Panc1 (cell line): Measurements from ENCODE around the gene KIRREL3. TPM values are rescaled to one million over a fixed set of nuclear protein-coding genes. Genes with fewer than 3 reads are reported as not detected.
A peak's percentile ranks its signal among the peaks of the same experiment; 100 is the strongest.

Experiments used
- ATAC-seq: fragments of 200-7000 bp; cut with Tn5 transposase; 2 replicates; pipeline ENCODE4 v1.9.1; 2020; ENCODE audit warnings: mild to moderate bottlenecking, moderate library complexity
- BruUV-seq: library from RNA; stranded (reverse); fragments of 400-500 nt; replicated peaks from 2 replicates; lab custom pipeline; 2021; lab: Mats Ljungman, UMichigan
- CTCF ChIA-PET: fragments of 300-600 bp; sonication (Branson Sonifier 250); formaldehyde crosslinking; loops from one replicate; lab custom pipeline; 2022; ENCODE audit warnings: antibody characterized with exemption; lab: Charles Lee
- POLR2A ChIA-PET: fragments of 300-600 bp; sonication (Branson Sonifier 250); formaldehyde crosslinking; loops from one replicate; lab custom pipeline; 2022; ENCODE audit warnings: antibody characterized with exemption; lab: Charles Lee
- DNase-seq: peaks from one replicate; pipeline ENCODE4 v3.0.0-alpha.2; 2010; ENCODE audit warnings: low read depth, low spot score
- H3K27ac ChIP-seq: 2 replicates; pipeline ENCODE4 v1.5.1; 2011; ENCODE audit warnings: mild to moderate bottlenecking, low read length, inconsistent platforms
- H3K27me3 ChIP-seq: fragments of 200-500 bp; sonication (Bioruptor generic); 2 replicates; pipeline ENCODE4 v1.6.0; 2014; ENCODE audit warnings: low read length, inconsistent platforms; ENCODE audit not compliant: control insufficient read depth, insufficient read depth
- H3K36me3 ChIP-seq: fragments of 200-500 bp; sonication (Bioruptor generic); 2 replicates; pipeline ENCODE4 v1.5.1; 2014; ENCODE audit warnings: inconsistent platforms, mild to moderate bottlenecking, low read length, moderate library complexity; ENCODE audit not compliant: control insufficient read depth, insufficient read depth
- H3K4me1 ChIP-seq: 2 replicates; pipeline ENCODE4 v1.5.1; 2011; ENCODE audit warnings: inconsistent platforms, mild to moderate bottlenecking, low read length, moderate library complexity; ENCODE audit not compliant: control insufficient read depth, insufficient read depth
- H3K4me3 ChIP-seq, 2 experiments: 2 replicates each; pipeline ENCODE4 v1.5.1; 2011 to 2012; ENCODE audit warnings: low read depth in 2 of 2, low read length in 2 of 2, mild to moderate bottlenecking in 2 of 2, inconsistent platforms in 1 of 2, moderate library complexity in 1 of 2
- H3K9me3 ChIP-seq: fragments of 200-500 bp; sonication (Bioruptor generic); 2 replicates; pipeline ENCODE4 v1.5.1; 2014; ENCODE audit warnings: low read depth, mild to moderate bottlenecking, inconsistent platforms, low read length, moderate library complexity; ENCODE audit not compliant: control insufficient read depth, insufficient read depth
- POLR2AphosphoS5 ChIP-seq: IDR thresholded peaks from 2 replicates; pipeline ENCODE4 v1.6.1; 2012; ENCODE audit warnings: mild to moderate bottlenecking, low read depth, low read length, moderate library complexity
- SIN3A ChIP-seq: IDR thresholded peaks from 2 replicates; pipeline ENCODE4 v1.6.1; 2012; ENCODE audit warnings: low read depth, mild to moderate bottlenecking, low read length, moderate library complexity, borderline replicate concordance; ENCODE audit not compliant: insufficient read depth
- TCF7L2 ChIP-seq: IDR thresholded peaks from 2 replicates; pipeline ENCODE4 v1.6.1; 2011; ENCODE audit warnings: mild to moderate bottlenecking, low read depth, low read length, inconsistent platforms
- in situ Hi-C: cut with HindIII; loops from 2 replicates; pipeline ENCODE4 v1.10.0; 2016; ENCODE audit warnings: low sequenced_read_pairs, low pct_unique_long_range_greater_than_20kb
- intact Hi-C: fragments of 100-400 bp; cut with micrococcal nuclease; formaldehyde crosslinking; loops from one replicate; pipeline ENCODE4 v1.10.0; 2022; ENCODE audit not compliant: unreplicated experiment
- total RNA-seq: library from RNA; stranded (reverse); gene quantifications from one replicate; pipeline ENCODE4 v1.2.1, GENCODE V29; 2021; ENCODE audit not compliant: unreplicated experiment
- TF ChIP-seq, protein P1 (sequence below): fragments of 450-650 bp; IDR thresholded peaks from 2 replicates; pipeline ENCODE4 v1.5.1; 2017; ENCODE audit warnings: mild to moderate bottlenecking
- TF ChIP-seq, protein P2 (sequence below), 2 experiments: IDR thresholded peaks; 2 replicates each; pipeline ENCODE4 v1.6.1; 2011 to 2012; ENCODE audit warnings: low read depth in 2 of 2, control low read depth in 1 of 2, low read length in 1 of 2, mild to moderate bottlenecking in 1 of 2, moderate library complexity in 1 of 2; ENCODE audit not compliant: insufficient read depth in 1 of 2

KIRREL3 gene
- total RNA-seq, 1 experiment from 2014 or later: 0.36 TPM

DNA sequence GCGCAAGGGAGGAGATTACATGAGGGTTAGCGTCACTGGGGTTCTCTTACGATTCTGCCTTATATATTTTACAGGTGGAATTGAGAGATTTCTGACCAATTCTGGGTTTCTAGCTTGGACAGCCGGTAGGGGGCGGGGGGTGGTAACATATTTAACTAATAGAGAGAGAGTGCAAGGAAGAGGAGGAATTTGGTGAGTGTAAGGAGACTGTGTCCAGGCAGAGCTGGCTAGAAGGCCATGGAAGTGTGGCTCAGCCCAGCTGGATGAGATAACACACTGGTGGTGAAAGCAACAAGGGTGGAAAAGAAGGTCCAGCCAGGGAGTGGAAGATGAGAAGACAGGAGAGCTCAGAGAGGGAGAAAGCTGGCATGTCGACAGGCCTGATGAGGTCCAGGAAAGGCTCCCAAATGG lies 588.6 kb downstream of the KIRREL3 start:
- no peak for TF ChIP-seq SIN3A
- no peak for TF ChIP-seq POLR2AphosphoS5
- no peak for TF ChIP-seq TCF7L2
- TF ChIP-seq, protein P1, sequence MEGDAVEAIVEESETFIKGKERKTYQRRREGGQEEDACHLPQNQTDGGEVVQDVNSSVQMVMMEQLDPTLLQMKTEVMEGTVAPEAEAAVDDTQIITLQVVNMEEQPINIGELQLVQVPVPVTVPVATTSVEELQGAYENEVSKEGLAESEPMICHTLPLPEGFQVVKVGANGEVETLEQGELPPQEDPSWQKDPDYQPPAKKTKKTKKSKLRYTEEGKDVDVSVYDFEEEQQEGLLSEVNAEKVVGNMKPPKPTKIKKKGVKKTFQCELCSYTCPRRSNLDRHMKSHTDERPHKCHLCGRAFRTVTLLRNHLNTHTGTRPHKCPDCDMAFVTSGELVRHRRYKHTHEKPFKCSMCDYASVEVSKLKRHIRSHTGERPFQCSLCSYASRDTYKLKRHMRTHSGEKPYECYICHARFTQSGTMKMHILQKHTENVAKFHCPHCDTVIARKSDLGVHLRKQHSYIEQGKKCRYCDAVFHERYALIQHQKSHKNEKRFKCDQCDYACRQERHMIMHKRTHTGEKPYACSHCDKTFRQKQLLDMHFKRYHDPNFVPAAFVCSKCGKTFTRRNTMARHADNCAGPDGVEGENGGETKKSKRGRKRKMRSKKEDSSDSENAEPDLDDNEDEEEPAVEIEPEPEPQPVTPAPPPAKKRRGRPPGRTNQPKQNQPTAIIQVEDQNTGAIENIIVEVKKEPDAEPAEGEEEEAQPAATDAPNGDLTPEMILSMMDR: no peak
- TF ChIP-seq, protein P2, sequence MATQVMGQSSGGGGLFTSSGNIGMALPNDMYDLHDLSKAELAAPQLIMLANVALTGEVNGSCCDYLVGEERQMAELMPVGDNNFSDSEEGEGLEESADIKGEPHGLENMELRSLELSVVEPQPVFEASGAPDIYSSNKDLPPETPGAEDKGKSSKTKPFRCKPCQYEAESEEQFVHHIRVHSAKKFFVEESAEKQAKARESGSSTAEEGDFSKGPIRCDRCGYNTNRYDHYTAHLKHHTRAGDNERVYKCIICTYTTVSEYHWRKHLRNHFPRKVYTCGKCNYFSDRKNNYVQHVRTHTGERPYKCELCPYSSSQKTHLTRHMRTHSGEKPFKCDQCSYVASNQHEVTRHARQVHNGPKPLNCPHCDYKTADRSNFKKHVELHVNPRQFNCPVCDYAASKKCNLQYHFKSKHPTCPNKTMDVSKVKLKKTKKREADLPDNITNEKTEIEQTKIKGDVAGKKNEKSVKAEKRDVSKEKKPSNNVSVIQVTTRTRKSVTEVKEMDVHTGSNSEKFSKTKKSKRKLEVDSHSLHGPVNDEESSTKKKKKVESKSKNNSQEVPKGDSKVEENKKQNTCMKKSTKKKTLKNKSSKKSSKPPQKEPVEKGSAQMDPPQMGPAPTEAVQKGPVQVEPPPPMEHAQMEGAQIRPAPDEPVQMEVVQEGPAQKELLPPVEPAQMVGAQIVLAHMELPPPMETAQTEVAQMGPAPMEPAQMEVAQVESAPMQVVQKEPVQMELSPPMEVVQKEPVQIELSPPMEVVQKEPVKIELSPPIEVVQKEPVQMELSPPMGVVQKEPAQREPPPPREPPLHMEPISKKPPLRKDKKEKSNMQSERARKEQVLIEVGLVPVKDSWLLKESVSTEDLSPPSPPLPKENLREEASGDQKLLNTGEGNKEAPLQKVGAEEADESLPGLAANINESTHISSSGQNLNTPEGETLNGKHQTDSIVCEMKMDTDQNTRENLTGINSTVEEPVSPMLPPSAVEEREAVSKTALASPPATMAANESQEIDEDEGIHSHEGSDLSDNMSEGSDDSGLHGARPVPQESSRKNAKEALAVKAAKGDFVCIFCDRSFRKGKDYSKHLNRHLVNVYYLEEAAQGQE (IDR thresholded peaks at IDR 0.05; ENCODE audit: insufficient read depth in 1 of 2, low read depth in 2 of 2, low read length in 1 of 2): no peak
- in situ Hi-C loops (no loop called here), intact Hi-C loops (no loop called here)
- Histone ChIP-seq H3K27ac (no peak overlapping the region), H3K36me3 (peaks cover 3% of the 10 kb centered on the region; the same call in 1 of the 2 replicates), H3K4me1 (no peaks in the 10 kb centered on the region), H3K9me3 (no peaks in the 10 kb centered on the region), H3K4me3 (no peak overlapping the region), H3K27me3 (no peaks in the 10 kb centered on the region)
- no peak for DNase-seq
- TSS peak; percentile 26 for BruUV-seq
- ATAC-seq: no peak; the same call in 1 of the 2 replicates
- ChIA-PET CTCF (interaction anchor here (0.6 kb wide), 1 partner anchor 1665 kb away, joined by 7 read pairs; no protein-coding TSS in a partner anchor), POLR2A (no interaction called here)

- in situ Hi-C loops (no loop called here), intact Hi-C loops (no loop called here)
- ATAC-seq (no peak), DNase-seq (no peak)
- TF ChIP-seq TCF7L2 (no peak), POLR2AphosphoS5 (no peak), SIN3A (no peak)
- TF ChIP-seq, protein P2 (IDR thresholded peaks at IDR 0.05; ENCODE audit: insufficient read depth in 1 of 2, low read depth in 2 of 2, low read length in 1 of 2): no peak
- TF ChIP-seq, protein P1: no peak
- Histone ChIP-seq H3K27ac (no peak overlapping the region), H3K36me3 (peaks cover 3% of the 10 kb centered on the region; the same call in 1 of the 2 replicates), H3K4me3 (no peak overlapping the region), H3K27me3 (no peaks in the 10 kb centered on the region), H3K4me1 (no peaks in the 10 kb centered on the region), H3K9me3 (no peaks in the 10 kb centered on the region)
- BruUV-seq: no TSS peak
- CTCF ChIA-PET: no interaction called here
- POLR2A ChIA-PET: no interaction called here
These were observed 589.9 kb downstream of the KIRREL3 start for GRCh38 chr11:126410649-126411048.
